HG02870 (cell line): ENCODE data around the gene SUSD1.

Experiments
- ATAC-seq: cut with Tn5 transposase; IDR thresholded peaks from one replicate; pipeline ENCODE4 v1.9.1; 2021; ENCODE audit warnings: mild to moderate bottlenecking, moderate library complexity; ENCODE audit not compliant: unreplicated experiment

Gene SUSD1

DNA sequence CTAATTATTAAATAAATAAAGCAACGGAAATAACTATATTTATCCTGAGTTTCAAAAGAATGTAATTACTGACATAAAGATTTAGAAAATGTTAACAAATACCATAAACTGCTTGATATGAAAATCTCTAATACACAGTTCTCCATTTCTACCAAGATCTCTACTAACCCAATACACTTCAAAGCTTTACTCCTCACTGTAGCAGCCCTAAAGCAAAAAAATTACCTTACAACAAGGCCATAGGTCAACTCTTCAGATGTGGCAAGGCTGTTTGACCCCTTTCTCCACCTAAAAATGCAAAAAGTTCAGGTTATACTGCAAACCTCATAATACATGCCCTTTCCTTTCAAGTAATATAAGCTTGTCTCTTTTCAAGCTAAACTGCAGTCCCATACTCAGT lies 181.8 kb downstream of the SUSD1 start:
- ATAC-seq: no peak

DNA sequence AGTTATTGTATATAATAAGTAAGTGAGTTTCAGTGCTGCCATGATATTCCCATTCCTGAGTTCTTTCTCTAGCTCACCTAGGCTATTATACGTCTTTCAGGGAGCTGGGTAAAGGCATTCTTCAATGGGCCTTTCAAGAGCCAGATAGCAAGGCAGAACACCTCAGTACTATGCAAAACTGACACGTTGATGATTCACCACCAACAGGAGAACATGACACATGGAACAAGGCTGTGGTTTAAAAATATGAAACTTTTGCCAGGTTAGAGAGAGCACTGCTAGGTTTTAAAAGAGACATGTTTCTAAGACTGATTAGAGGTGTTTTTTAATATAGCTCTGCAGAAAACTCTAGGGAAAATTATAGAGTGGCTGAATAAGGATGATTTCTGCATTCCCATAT lies 182.6 kb downstream of the SUSD1 start:
- ATAC-seq: peak; percentile 83

DNA sequence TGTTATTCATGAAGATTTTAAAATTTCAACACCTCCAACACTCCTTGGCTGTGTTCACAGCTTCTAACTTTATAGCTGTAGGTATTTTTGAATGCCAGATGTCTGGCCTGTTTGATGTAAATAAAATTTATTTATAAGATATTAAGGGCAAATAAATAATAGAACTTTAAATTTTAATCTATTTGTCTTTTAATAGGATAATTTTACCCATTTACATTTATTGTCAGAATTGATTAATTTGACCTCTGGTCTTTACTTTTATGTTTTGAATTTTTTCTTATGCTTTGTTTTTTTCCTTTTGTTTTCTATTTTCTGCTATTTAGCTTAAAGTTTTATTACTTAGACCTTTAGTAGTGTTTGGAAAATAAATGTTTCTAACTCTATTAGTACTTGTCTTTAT lies 183.9 kb downstream of the SUSD1 start:
- ATAC-seq: no peak
